IMR-90 (cell line): ENCODE data around the gene S1PR5.

Experiments used
- CEBPB ChIP-seq: IDR thresholded peaks from 2 replicates; pipeline ENCODE4 v1.6.1; 2012; ENCODE audit warnings: low read depth, low read length, improper control_type of control experiment
- CTCF ChIP-seq: conservative IDR thresholded peaks from 2 replicates; pipeline ENCODE4 v1.5.1; 2012; ENCODE audit warnings: mild to moderate bottlenecking, low read depth, low read length, improper control_type of control experiment
- ELK1 ChIP-seq: fragments of 150-350 bp; IDR thresholded peaks from 2 replicates; pipeline ENCODE4 v1.6.1; 2016; ENCODE audit warnings: low read depth, mild to moderate bottlenecking, low read length, moderate library complexity, borderline replicate concordance
- FOS ChIP-seq: fragments of 150-350 bp; IDR thresholded peaks from 2 replicates; pipeline ENCODE4 v1.6.1; 2016; ENCODE audit warnings: low read depth, low read length
- MAFK ChIP-seq: IDR thresholded peaks from 2 replicates; pipeline ENCODE4 v1.6.1; 2012; ENCODE audit warnings: low read depth, low read length, improper control_type of control experiment
- MXI1 ChIP-seq: IDR thresholded peaks from 2 replicates; pipeline ENCODE4 v1.6.1; 2012; ENCODE audit warnings: low read depth, mild to moderate bottlenecking, low read length, moderate library complexity, borderline replicate concordance
- NFE2L2 ChIP-seq: fragments of 150-350 bp; IDR thresholded peaks from 2 replicates; pipeline ENCODE4 v1.6.1; 2016; ENCODE audit warnings: low read depth, mild to moderate bottlenecking, low read length
- POLR2A ChIP-seq: IDR thresholded peaks from 2 replicates; pipeline ENCODE4 v1.6.1; 2012; ENCODE audit warnings: mild to moderate bottlenecking, low read depth, low read length
- RAD21 ChIP-seq: IDR thresholded peaks from 2 replicates; pipeline ENCODE4 v1.6.1; 2012; ENCODE audit warnings: low read length, improper control_type of control experiment
- RFX5 ChIP-seq: IDR thresholded peaks from 2 replicates; pipeline ENCODE4 v1.8.0; 2012; ENCODE audit warnings: low read depth, mild to moderate bottlenecking, low read length, moderate library complexity
- SMC3 ChIP-seq: fragments of 150-350 bp; IDR thresholded peaks from 2 replicates; pipeline ENCODE4 v1.6.1; 2016; ENCODE audit warnings: low read depth, mild to moderate bottlenecking, antibody characterized with exemption, low read length, moderate library complexity

GRCh38 chr19:10468133-10468532 is 49.1 kb downstream of the S1PR5 start:
- no peak for TF ChIP-seq CTCF
- TF ChIP-seq RFX5: no peak
- no peak for TF ChIP-seq POLR2A
- TF ChIP-seq MXI1: no peak
- no peak for TF ChIP-seq RAD21
- TF ChIP-seq FOS: no peak
- no peak for TF ChIP-seq MAFK
- no peak for TF ChIP-seq NFE2L2
- no peak for TF ChIP-seq ELK1
- no peak for TF ChIP-seq CEBPB
- TF ChIP-seq SMC3: no peak
